ENCODE data around the gene TRRAP. TPM values are rescaled to one million over a fixed set of nuclear protein-coding genes. Genes with fewer than 3 reads are reported as not detected.
A peak's percentile ranks its signal among the peaks of the same experiment; 100 is the strongest.

The TRRAP gene
- total RNA-seq, 1 donor = 25.4 TPM

- Histone ChIP-seq H3K9me3 (ENCODE audit: low read depth, low read length) (no peaks in the 10 kb centered on the region), H3K27me3 (ENCODE audit: insufficient read depth, low read length) (no peaks in the 10 kb centered on the region), H3K4me1 (ENCODE audit: insufficient read depth, low read length) (peaks cover 21% of the 10 kb centered on the region), H3K4me3 (ENCODE audit: low read length) (no peak overlapping the region)
Observed at GRCh38 chr7:98874942-98875341, 3.4 kb upstream of the TRRAP start.

GRCh38 chr7:98875501-98875900 lies 2.8 kb upstream of the TRRAP start:
- Histone ChIP-seq H3K4me3 (ENCODE audit: low read length) (no peak overlapping the region), H3K9me3 (ENCODE audit: low read depth, low read length) (no peaks in the 10 kb centered on the region), H3K4me1 (ENCODE audit: insufficient read depth, low read length) (peaks cover 26% of the 10 kb centered on the region), H3K27me3 (ENCODE audit: insufficient read depth, low read length) (no peaks in the 10 kb centered on the region)

- Histone ChIP-seq H3K9me3 (ENCODE audit: low read depth, low read length) (no peaks in the 10 kb centered on the region), H3K4me1 (ENCODE audit: insufficient read depth, low read length) (peaks cover 23% of the 10 kb centered on the region), H3K4me3 (ENCODE audit: low read length) (no peak overlapping the region)
Observed at GRCh38 chr7:98877146-98877545, 1.2 kb upstream of the TRRAP start.

GRCh38 chr7:98877692-98878364 lies 504 bp upstream of the TRRAP start:
- H3K4me1 ChIP-seq (ENCODE audit: insufficient read depth, low read length) = peaks cover 23% of the 10 kb centered on the region

More at GRCh38 chr7:98877146-98877545, 1.2 kb upstream of the TRRAP start:
- no peaks in the 10 kb centered on the region for H3K27me3 ChIP-seq (ENCODE audit: insufficient read depth, low read length)

GRCh38 chr7:98879198-98879978 lies 1.1 kb downstream of the TRRAP start:
- Histone ChIP-seq H3K4me3 (ENCODE audit: low read length) (peak overlapping the region; percentile 93), H3K27me3 (ENCODE audit: insufficient read depth, low read length) (no peaks in the 10 kb centered on the region), H3K9me3 (ENCODE audit: low read depth, low read length) (no peaks in the 10 kb centered on the region), H3K4me1 (ENCODE audit: insufficient read depth, low read length) (peaks cover 23% of the 10 kb centered on the region)

More at GRCh38 chr7:98877692-98878364, 504 bp upstream of the TRRAP start:
- Histone ChIP-seq H3K27me3 (ENCODE audit: insufficient read depth, low read length) (no peaks in the 10 kb centered on the region), H3K9me3 (ENCODE audit: low read depth, low read length) (no peaks in the 10 kb centered on the region), H3K4me3 (ENCODE audit: low read length) (peak overlapping the region; percentile 93)

GRCh38 chr7:98879979-98880315 lies 1.6 kb downstream of the TRRAP start:
- peaks cover 23% of the 10 kb centered on the region for H3K4me1 ChIP-seq (ENCODE audit: insufficient read depth, low read length)
- no peaks in the 10 kb centered on the region for H3K9me3 ChIP-seq (ENCODE audit: low read depth, low read length)
- peak overlapping the region; percentile 93 for H3K4me3 ChIP-seq (ENCODE audit: low read length)
- no peaks in the 10 kb centered on the region for H3K27me3 ChIP-seq (ENCODE audit: insufficient read depth, low read length)

GRCh38 chr7:98880485-98880884 lies 2.2 kb downstream of the TRRAP start:
- Histone ChIP-seq H3K9me3 (ENCODE audit: low read depth, low read length) (no peaks in the 10 kb centered on the region), H3K4me3 (ENCODE audit: low read length) (no peak overlapping the region), H3K4me1 (ENCODE audit: insufficient read depth, low read length) (peaks cover 23% of the 10 kb centered on the region), H3K27me3 (ENCODE audit: insufficient read depth, low read length) (no peaks in the 10 kb centered on the region)

- Histone ChIP-seq H3K4me3 (ENCODE audit: low read length) (no peak overlapping the region), H3K9me3 (ENCODE audit: low read depth, low read length) (no peaks in the 10 kb centered on the region), H3K27me3 (ENCODE audit: insufficient read depth, low read length) (no peaks in the 10 kb centered on the region)
Observed at GRCh38 chr7:98881561-98882315, 3.4 kb downstream of the TRRAP start.

GRCh38 chr7:98884416-98884815 lies 6.1 kb downstream of the TRRAP start:
- no peaks in the 10 kb centered on the region for H3K27me3 ChIP-seq (ENCODE audit: insufficient read depth, low read length)
- H3K4me1 ChIP-seq (ENCODE audit: insufficient read depth, low read length) = peaks cover 13% of the 10 kb centered on the region
- H3K9me3 ChIP-seq (ENCODE audit: low read depth, low read length) = no peaks in the 10 kb centered on the region
- no peak overlapping the region for H3K4me3 ChIP-seq (ENCODE audit: low read length)

More at GRCh38 chr7:98881561-98882315, 3.4 kb downstream of the TRRAP start:
- H3K4me1 ChIP-seq (ENCODE audit: insufficient read depth, low read length) = peaks cover 23% of the 10 kb centered on the region

DNA sequence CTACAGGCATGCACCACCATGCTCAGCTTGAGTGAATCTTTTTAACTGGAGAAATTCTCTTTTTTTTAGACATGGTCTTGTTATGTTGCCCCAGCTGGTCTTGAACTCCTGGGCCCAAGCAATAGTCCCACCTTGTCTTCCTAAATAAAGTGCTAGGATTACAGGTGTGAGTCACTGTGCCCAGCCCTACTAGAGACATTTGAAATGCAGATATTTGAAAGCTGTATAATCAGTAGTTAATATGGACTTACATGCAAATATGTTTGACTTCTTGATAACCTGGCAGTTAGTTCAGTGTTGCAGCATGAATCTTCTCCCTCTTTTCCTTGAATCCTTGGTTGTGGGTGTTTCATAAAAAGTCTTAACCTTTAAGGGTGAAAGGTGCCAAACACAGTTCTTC lies 8.7 kb downstream of the TRRAP start:
- Histone ChIP-seq H3K4me1 (ENCODE audit: insufficient read depth, low read length) (no peaks in the 10 kb centered on the region), H3K27me3 (ENCODE audit: insufficient read depth, low read length) (no peaks in the 10 kb centered on the region), H3K9me3 (ENCODE audit: low read depth, low read length) (no peaks in the 10 kb centered on the region), H3K4me3 (ENCODE audit: low read length) (no peak overlapping the region)

GRCh38 chr7:98892609-98893008 lies 14.3 kb downstream of the TRRAP start:
- Histone ChIP-seq H3K4me1 (ENCODE audit: insufficient read depth, low read length) (no peaks in the 10 kb centered on the region), H3K4me3 (ENCODE audit: low read length) (no peak overlapping the region), H3K9me3 (ENCODE audit: low read depth, low read length) (no peaks in the 10 kb centered on the region), H3K27me3 (ENCODE audit: insufficient read depth, low read length) (no peaks in the 10 kb centered on the region)

DNA sequence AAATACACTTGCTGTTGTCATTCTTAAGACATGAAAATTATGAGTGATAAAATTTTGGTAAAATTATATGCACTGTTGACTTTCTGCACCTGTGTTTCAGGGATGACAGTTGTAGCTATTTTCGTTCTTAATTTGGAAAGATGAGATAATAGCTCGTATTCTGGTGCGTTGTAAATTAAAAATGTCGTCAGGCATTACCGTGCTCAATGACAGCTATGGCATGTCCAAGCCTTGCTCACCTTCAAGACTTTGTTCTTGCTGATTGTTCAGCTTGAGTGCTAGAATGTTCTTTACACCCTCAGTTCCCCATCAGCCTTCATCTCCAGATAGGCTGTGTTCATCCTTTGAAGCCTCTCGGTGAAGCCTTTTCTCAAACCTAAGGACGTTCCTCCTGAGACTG lies 21.5 kb downstream of the TRRAP start:
- no peak overlapping the region for H3K4me3 ChIP-seq (ENCODE audit: low read length)
- H3K27me3 ChIP-seq (ENCODE audit: insufficient read depth, low read length) = no peaks in the 10 kb centered on the region
- H3K4me1 ChIP-seq (ENCODE audit: insufficient read depth, low read length) = no peaks in the 10 kb centered on the region

DNA sequence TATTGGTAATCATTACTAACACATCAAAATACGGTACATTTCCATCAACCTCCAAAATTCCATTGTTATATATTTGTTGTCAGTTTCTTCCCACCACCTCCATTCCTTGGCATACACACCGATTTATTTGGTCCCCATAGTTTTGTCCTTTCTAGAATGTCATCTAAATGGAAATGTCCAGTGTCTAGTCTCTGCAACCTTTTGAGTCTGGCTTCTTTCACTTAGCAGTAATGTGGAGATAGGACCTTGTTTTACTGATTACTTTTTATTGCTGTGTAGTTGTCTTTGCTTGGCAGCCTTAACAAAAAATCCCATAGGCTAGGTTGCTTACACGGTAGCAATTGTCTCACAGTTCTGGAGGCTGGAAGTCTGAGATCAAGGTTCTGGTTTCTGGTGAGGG lies 22.5 kb downstream of the TRRAP start:
- Histone ChIP-seq H3K4me1 (ENCODE audit: insufficient read depth, low read length) (no peaks in the 10 kb centered on the region), H3K4me3 (ENCODE audit: low read length) (no peak overlapping the region), H3K27me3 (ENCODE audit: insufficient read depth, low read length) (no peaks in the 10 kb centered on the region), H3K9me3 (ENCODE audit: low read depth, low read length) (no peaks in the 10 kb centered on the region)

More for the DNA sequence above, 21.5 kb downstream of the TRRAP start:
- no peaks in the 10 kb centered on the region for H3K9me3 ChIP-seq (ENCODE audit: low read depth, low read length)

DNA sequence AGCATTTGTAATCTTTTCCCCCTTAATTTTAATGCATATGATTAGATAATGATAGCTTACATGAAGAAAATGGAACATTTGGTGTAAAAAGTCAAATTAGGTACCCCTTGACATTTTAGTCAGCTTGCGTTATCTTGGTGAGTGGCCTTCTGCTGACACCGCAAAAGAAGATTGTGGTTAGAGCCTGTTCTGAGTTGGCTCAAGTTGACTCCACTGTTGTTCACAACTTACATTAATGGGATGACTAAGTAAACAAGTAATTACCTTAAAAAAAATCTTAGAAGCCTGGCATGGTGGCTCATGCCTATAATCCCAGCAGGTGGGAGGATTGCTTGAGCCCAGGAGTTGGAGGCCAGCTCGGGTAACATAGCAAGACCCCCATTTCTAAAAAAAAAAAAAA lies 24.2 kb downstream of the TRRAP start:
- Histone ChIP-seq H3K4me1 (ENCODE audit: insufficient read depth, low read length) (no peaks in the 10 kb centered on the region), H3K27me3 (ENCODE audit: insufficient read depth, low read length) (no peaks in the 10 kb centered on the region), H3K4me3 (ENCODE audit: low read length) (no peak overlapping the region), H3K9me3 (ENCODE audit: low read depth, low read length) (no peaks in the 10 kb centered on the region)

DNA sequence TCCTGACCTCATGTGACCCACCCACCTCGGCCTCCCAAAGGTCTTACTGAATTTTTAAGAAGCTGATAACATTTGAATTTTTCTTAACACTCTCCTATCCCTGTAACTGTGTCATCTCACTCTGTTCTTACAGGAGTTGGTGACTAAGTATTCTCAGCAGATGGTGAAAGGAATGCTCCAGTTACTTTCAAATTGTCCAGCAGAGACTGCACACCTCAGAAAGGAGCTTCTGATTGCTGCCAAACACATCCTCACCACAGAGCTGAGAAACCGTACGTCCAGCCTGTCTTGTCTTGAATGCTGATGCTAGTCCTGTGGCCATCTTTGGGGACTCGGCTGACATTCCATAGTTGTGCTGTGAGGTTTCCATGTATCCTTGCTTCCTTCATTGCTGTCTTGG lies 24.9 kb downstream of the TRRAP start:
- Histone ChIP-seq H3K4me1 (ENCODE audit: insufficient read depth, low read length) (no peaks in the 10 kb centered on the region), H3K9me3 (ENCODE audit: low read depth, low read length) (no peaks in the 10 kb centered on the region), H3K4me3 (ENCODE audit: low read length) (no peak overlapping the region), H3K27me3 (ENCODE audit: insufficient read depth, low read length) (no peaks in the 10 kb centered on the region)
